HCT116 (cell line): ENCODE measurements around the gene VWA7. TPM values are rescaled to one million over a fixed set of nuclear protein-coding genes. Genes with fewer than 3 reads are reported as not detected.
A peak's percentile ranks its signal among the peaks of the same experiment; 100 is the strongest.
"Not testable (repeated sequence)": the region's sequence is repeated elsewhere in the genome, so short reads cannot be mapped to it uniquely, and the experiment has no call there.

Experiments
- ATAC-seq: fragments of 200-7000 bp; cut with Tn5 transposase; 2 replicates; pipeline ENCODE4 v1.9.1; 2020; ENCODE audit warnings: mild to moderate bottlenecking, moderate library complexity
- BruUV-seq: library from RNA; stranded (reverse); fragments of 400-500 nt; replicated peaks from 2 replicates; lab custom pipeline; 2021; lab: Mats Ljungman, UMichigan
- CTCF ChIA-PET: fragments of 300-600 bp; sonication (Branson Sonifier 250); formaldehyde crosslinking; loops from one replicate; lab custom pipeline; 2021; ENCODE audit warnings: antibody characterized with exemption; lab: Charles Lee
- POLR2A ChIA-PET: fragments of 300-600, 350-600 bp; sonication (Branson Sonifier 250); formaldehyde crosslinking; loops from one replicate; lab custom pipeline; 2021; ENCODE audit warnings: antibody characterized with exemption; lab: Charles Lee
- RAD21 ChIA-PET, 2 experiments: fragments of 300-600 bp; sonication (Branson Sonifier 250); formaldehyde crosslinking; loops; one replicate each; lab custom pipeline; 2023; ENCODE audit warnings: low total read pairs in 2 of 2; ENCODE audit not compliant: uncharacterized antibody in 2 of 2, unreplicated experiment in 2 of 2, low non-redundant PET in 1 of 2; lab: Charles Lee
- DNase-seq: peaks from one replicate; pipeline ENCODE4 v3.0.0-alpha.2; 2010; ENCODE audit warnings: low read depth, low spot score
- H2AFZ ChIP-seq: fragments of 200-600 bp; shearing (Covaris generic), sonication (generic); 2 replicates; pipeline ENCODE4 v1.6.1; 2017; ENCODE audit warnings: low read depth, mixed run types, mixed read lengths, antibody characterized with exemption, low read length; ENCODE audit not compliant: poor library complexity, severe bottlenecking
- H3K27ac ChIP-seq: 2 replicates; pipeline ENCODE4 v1.5.1; 2012; ENCODE audit warnings: low read depth, low read length
- H3K27me3 ChIP-seq: fragments of 200-600 bp; sonication (generic); 2 replicates; pipeline ENCODE4 v1.6.1; 2016; ENCODE audit warnings: mixed run types, low read length, mixed read lengths; ENCODE audit not compliant: insufficient read depth
- H3K36me3 ChIP-seq, 2 experiments: fragments of 200-500 bp in 1 of 2; fragments of 200-600 bp in 1 of 2; sonication (Bioruptor generic) in 1 of 2; sonication (generic) in 1 of 2; 2 replicates each; pipeline versions ENCODE4 v1.5.1 to v1.6.1; 2014 to 2016; ENCODE audit warnings: low read length in 2 of 2, inconsistent platforms in 1 of 2, mixed read lengths in 1 of 2, mixed run types in 1 of 2; ENCODE audit not compliant: insufficient read depth in 2 of 2, control insufficient read depth in 1 of 2
- H3K4me1 ChIP-seq, 2 experiments: fragments of 200-600 bp in 1 of 2; sonication (generic) in 1 of 2; 2 replicates each; pipeline versions ENCODE4 v1.5.1 to v1.6.1; 2012 to 2017; ENCODE audit warnings: low read length in 2 of 2, inconsistent platforms in 1 of 2, mild to moderate bottlenecking in 1 of 2, mixed read lengths in 1 of 2, mixed run types in 1 of 2, moderate library complexity in 1 of 2; ENCODE audit not compliant: insufficient read depth in 2 of 2, control insufficient read depth in 1 of 2
- H3K4me2 ChIP-seq: fragments of 200-600 bp; sonication (generic); 2 replicates; pipeline ENCODE4 v1.6.1; 2017; ENCODE audit warnings: mixed run types, low read length, mixed read lengths
- H3K4me3 ChIP-seq, 2 experiments: fragments of 200-600 bp in 1 of 2; sonication (generic) in 1 of 2; replicated peaks in 1 of 2; 2 replicates each; pipeline ENCODE4 v1.5.1; 2011 to 2016; ENCODE audit warnings: low read length in 2 of 2, control low read depth in 1 of 2, low read depth in 1 of 2, mild to moderate bottlenecking in 1 of 2, mixed read lengths in 1 of 2, mixed run types in 1 of 2
- H3K79me2 ChIP-seq: fragments of 200-600 bp; sonication (generic); 2 replicates; pipeline ENCODE4 v1.6.1; 2017; ENCODE audit warnings: mild to moderate bottlenecking, mixed run types, low read length, moderate library complexity, mixed read lengths; ENCODE audit not compliant: insufficient read depth
- H3K9ac ChIP-seq: fragments of 200-600 bp; sonication (generic); 2 replicates; pipeline ENCODE4 v1.6.1; 2016; ENCODE audit warnings: low read length, mixed read lengths
- H3K9me2 ChIP-seq: fragments of 200-600 bp; sonication (generic), shearing (Covaris generic); 2 replicates; pipeline ENCODE4 v1.6.1; 2017; ENCODE audit warnings: mixed run types, mild to moderate bottlenecking, moderate library complexity; ENCODE audit not compliant: insufficient read depth
- H3K9me3 ChIP-seq, 2 experiments: fragments of 200-500 bp in 1 of 2; fragments of 200-600 bp in 1 of 2; sonication (Bioruptor generic) in 1 of 2; sonication (generic) in 1 of 2; 2 replicates each; pipeline ENCODE4 v1.6.1; 2014 to 2017; ENCODE audit warnings: low read length in 2 of 2, mixed read lengths in 2 of 2, inconsistent platforms in 1 of 2, low read depth in 1 of 2, mild to moderate bottlenecking in 1 of 2, mixed run types in 1 of 2, moderate library complexity in 1 of 2; ENCODE audit not compliant: control insufficient read depth in 1 of 2, insufficient read depth in 1 of 2
- H4K20me1 ChIP-seq: fragments of 200-600 bp; sonication (generic), shearing (Covaris generic); 2 replicates; pipeline ENCODE4 v1.6.1; 2017; ENCODE audit warnings: mixed run types, mild to moderate bottlenecking, moderate library complexity; ENCODE audit not compliant: insufficient read depth
- CBX3 ChIP-seq: IDR thresholded peaks from 2 replicates; pipeline ENCODE4 v1.6.1; 2012; ENCODE audit warnings: low read depth
- ELF1 ChIP-seq: IDR thresholded peaks from 2 replicates; pipeline ENCODE4 v1.6.1; 2012; ENCODE audit warnings: low read depth, borderline replicate concordance
- POLR2A ChIP-seq: IDR thresholded peaks from 2 replicates; pipeline ENCODE4 v1.7.0; 2011; ENCODE audit warnings: borderline replicate concordance; ENCODE audit not compliant: insufficient read depth, insufficient read length; ENCODE audit errors: extremely low read depth
- intact Hi-C: fragments of 100-400 bp; cut with micrococcal nuclease; formaldehyde crosslinking; loops from 2 replicates; pipeline ENCODE4 v1.10.0; 2022
- total RNA-seq: library from RNA; stranded (reverse); gene quantifications from one replicate; pipeline ENCODE4 v1.2.1, GENCODE V29; 2021; ENCODE audit not compliant: unreplicated experiment
- TF ChIP-seq, protein P1 (sequence below): IDR thresholded peaks from 2 replicates; pipeline ENCODE4 v1.6.1; 2012

The VWA7 gene
- total RNA-seq, 1 experiment from 2014 or later = 14.6 TPM

DNA sequence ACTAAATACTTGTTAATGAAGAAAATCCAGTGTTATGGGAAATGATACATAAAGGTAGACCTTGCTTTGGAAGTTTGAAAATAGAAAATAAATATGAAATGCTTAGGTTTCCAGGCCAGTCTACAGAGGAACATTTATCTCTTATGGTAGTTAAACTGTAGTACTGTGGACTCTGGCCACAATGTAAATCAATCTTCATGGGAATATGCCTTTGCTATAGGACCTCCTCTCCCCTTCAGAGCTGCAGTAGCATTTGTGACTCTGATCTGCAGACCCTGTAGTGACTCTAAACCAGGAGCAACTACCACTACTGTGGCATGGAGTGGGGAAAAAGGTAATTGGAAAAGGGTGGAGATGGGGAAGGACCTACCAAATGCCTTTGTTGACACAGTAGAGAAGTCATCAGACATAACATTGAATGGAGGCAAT lies 42.8 kb upstream of the VWA7 start:
- Histone ChIP-seq H3K27me3 (no peaks in the 10 kb centered on the region), H3K4me2 (no peak overlapping the region), H2AFZ (no peak overlapping the region), H3K9me3 (peaks cover 0 to 5% of the 10 kb centered on the region in 2 experiments; a peak in 1 of 4 replicates), H3K27ac (no peak overlapping the region), H3K4me3 (no peak overlapping the region), H3K9ac (no peak overlapping the region), H3K79me2 (no peaks in the 10 kb centered on the region), H3K4me1 (peaks cover 53 to 54% of the 10 kb centered on the region in 2 experiments), H4K20me1 (no peaks in the 10 kb centered on the region), H3K36me3 (no peaks in the 10 kb centered on the region), H3K9me2 (no peaks in the 10 kb centered on the region)
- no peak for TF ChIP-seq CBX3
- TF ChIP-seq, protein P1, sequence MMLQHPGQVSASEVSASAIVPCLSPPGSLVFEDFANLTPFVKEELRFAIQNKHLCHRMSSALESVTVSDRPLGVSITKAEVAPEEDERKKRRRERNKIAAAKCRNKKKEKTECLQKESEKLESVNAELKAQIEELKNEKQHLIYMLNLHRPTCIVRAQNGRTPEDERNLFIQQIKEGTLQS = no peak
- no peak for TF ChIP-seq ELF1
- no peak for TF ChIP-seq POLR2A
- BruUV-seq = no TSS peak
- ATAC-seq = no peak
- CTCF ChIA-PET = no interaction called here
- POLR2A ChIA-PET = interaction anchor here (1.6 to 4.9 kb wide), 2 partner anchors 8 to 13 kb away, joined by 4 to 19 read pairs; partner anchors contain the start of genes HSPA1B and LSM2
- no peak for DNase-seq
- intact Hi-C loops = no loop called here
- RAD21 ChIA-PET = no interaction called here

DNA sequence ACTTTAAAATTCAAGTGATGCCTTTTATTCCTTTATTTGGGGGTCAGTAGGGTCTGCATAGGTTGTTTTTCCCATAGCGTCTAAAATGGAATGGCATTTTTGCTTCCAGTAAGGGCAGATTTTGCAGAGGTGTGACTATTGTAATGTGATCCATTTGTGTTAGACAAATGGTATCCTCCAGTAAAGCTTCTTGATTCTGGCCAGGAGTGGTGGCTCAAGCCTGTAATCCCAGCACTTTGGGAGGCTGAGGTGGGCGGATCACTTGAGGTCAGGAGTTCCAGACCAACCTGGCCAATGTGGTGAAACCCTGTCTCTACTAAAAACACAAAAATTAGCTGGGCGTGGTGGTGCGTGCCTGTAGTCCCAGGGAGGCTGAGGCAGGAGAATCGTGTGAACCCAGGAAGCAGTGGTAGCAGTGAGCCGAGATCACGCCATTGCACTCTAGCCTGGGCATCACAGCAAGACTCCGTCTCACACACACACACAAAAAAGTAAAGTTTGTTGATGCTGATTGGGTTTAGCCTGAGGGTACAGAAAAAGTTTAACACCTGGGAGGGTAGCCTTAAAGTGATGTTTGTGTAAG lies 40.9 kb upstream of the VWA7 start:
- H3K36me3 ChIP-seq, H3K79me2 ChIP-seq, H3K4me3 ChIP-seq, H3K9ac ChIP-seq, RAD21 ChIA-PET, H3K27me3 ChIP-seq, H3K9me2 ChIP-seq, BruUV-seq, H3K9me3 ChIP-seq, ATAC-seq, H3K27ac ChIP-seq, intact Hi-C loops, POLR2A ChIA-PET, H2AFZ ChIP-seq, H4K20me1 ChIP-seq, DNase-seq, H3K4me2 ChIP-seq: not testable (repeated sequence)
- CTCF ChIA-PET = interaction anchor here (0.6 kb wide), 1 partner anchor 43 kb away, joined by 3 read pairs; no protein-coding TSS in a partner anchor
- peaks cover 47 to 53% of the 10 kb centered on the region in 2 experiments for H3K4me1 ChIP-seq

DNA sequence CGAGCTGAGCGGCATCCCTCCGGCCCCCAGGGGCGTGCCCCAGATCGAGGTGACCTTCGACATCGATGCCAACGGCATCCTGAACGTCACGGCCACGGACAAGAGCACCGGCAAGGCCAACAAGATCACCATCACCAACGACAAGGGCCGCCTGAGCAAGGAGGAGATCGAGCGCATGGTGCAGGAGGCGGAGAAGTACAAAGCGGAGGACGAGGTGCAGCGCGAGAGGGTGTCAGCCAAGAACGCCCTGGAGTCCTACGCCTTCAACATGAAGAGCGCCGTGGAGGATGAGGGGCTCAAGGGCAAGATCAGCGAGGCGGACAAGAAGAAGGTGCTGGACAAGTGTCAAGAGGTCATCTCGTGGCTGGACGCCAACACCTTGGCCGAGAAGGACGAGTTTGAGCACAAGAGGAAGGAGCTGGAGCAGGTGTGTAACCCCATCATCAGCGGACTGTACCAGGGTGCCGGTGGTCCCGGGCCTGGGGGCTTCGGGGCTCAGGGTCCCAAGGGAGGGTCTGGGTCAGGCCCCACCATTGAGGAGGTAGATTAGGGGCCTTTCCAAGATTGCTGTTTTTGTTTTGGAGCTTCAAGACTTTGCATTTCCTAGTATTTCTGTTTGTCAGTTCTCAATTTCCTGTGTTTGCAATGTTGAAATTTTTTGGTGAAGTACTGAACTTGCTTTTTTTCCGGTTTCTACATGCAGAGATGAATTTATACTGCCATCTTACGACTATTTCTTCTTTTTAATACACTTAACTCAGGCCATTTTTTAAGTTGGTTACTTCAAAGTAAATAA lies 40.2 kb upstream of the VWA7 start:
- H2AFZ ChIP-seq, H3K36me3 ChIP-seq, H4K20me1 ChIP-seq, RAD21 ChIA-PET, H3K27ac ChIP-seq, ATAC-seq, H3K79me2 ChIP-seq, BruUV-seq, H3K4me2 ChIP-seq, POLR2A ChIA-PET, H3K27me3 ChIP-seq, H3K9me2 ChIP-seq, DNase-seq, H3K9me3 ChIP-seq, intact Hi-C loops, H3K9ac ChIP-seq: not testable (repeated sequence)
- H3K4me1 ChIP-seq = peaks cover 46 to 47% of the 10 kb centered on the region in 2 experiments
- peak overlapping the region in 1 of 2 experiments; percentile 26; a peak in 2 of 4 replicates for H3K4me3 ChIP-seq
- CTCF ChIA-PET = interaction anchor here (0.6 kb wide), 1 partner anchor 42 kb away, joined by 3 read pairs; no protein-coding TSS in a partner anchor
